HUES64 (cell line): ENCODE results near the gene ANKH.

ENCODE experiments used
- H3K27ac ChIP-seq: 2 replicates; pipeline ENCODE4 v1.7.0; 2013; ENCODE audit warnings: low read depth, low read length, inconsistent platforms
- H3K27me3 ChIP-seq: 2 replicates; pipeline ENCODE4 v1.6.1; 2013; ENCODE audit warnings: mild to moderate bottlenecking, low read length; ENCODE audit not compliant: insufficient read depth
- H3K36me3 ChIP-seq: 2 replicates; pipeline ENCODE4 v1.6.1; 2013; ENCODE audit warnings: mild to moderate bottlenecking, low read length; ENCODE audit not compliant: insufficient read depth
- H3K4me1 ChIP-seq: 2 replicates; pipeline ENCODE4 v1.6.1; 2013; ENCODE audit warnings: mild to moderate bottlenecking, low read length, moderate library complexity; ENCODE audit not compliant: insufficient read depth
- H3K4me3 ChIP-seq: 2 replicates; pipeline ENCODE4 v1.5.1; 2013; ENCODE audit warnings: mild to moderate bottlenecking, low read length, moderate library complexity
- H3K9ac ChIP-seq: 2 replicates; pipeline ENCODE4 v1.6.1; 2013; ENCODE audit warnings: mild to moderate bottlenecking, low read depth, low read length
- H3K9me3 ChIP-seq: 2 replicates; pipeline ENCODE4 v1.6.1; 2013; ENCODE audit warnings: low read depth, low read length; ENCODE audit not compliant: insufficient read depth
- WGBS: fragments of 150-250, 120-280 bp; methylation state at CpG from one replicate; pipeline ENCODE4 v1.1.7; 2013; ENCODE audit warnings: missing lambda C conversion rate; 5-methylcytosine and 5-hydroxymethylcytosine counted together

The ANKH gene

DNA sequence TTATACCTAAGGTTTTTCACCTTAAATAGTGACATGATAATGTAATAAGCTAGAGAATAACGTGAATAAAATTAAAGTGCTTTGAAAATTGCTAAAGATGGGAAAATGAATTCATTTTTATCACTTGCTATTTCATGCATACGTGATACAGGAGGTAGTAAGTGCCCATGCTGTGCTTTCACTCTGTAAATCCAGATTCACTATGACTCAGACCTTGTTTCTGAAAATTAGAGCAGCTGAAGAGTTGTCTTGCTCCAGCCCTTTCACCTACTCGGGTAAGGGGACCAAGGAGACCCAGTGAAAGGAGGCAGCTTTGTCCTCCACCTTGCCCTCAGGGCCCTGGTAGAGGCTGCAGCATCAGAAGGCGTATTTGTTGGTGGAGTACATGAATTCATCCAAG, 87.9 kb downstream of the ANKH start:
- Histone ChIP-seq H3K9ac (no peak overlapping the region), H3K4me3 (no peak overlapping the region), H3K27me3 (no peaks in the 10 kb centered on the region), H3K4me1 (no peaks in the 10 kb centered on the region), H3K36me3 (no peaks in the 10 kb centered on the region), H3K27ac (no peak overlapping the region), H3K9me3 (peaks cover 6% of the 10 kb centered on the region; the same call in 1 of the 2 replicates)
- WGBS, result 88% methylated on average over 4 of the region's 4 CpGs

DNA sequence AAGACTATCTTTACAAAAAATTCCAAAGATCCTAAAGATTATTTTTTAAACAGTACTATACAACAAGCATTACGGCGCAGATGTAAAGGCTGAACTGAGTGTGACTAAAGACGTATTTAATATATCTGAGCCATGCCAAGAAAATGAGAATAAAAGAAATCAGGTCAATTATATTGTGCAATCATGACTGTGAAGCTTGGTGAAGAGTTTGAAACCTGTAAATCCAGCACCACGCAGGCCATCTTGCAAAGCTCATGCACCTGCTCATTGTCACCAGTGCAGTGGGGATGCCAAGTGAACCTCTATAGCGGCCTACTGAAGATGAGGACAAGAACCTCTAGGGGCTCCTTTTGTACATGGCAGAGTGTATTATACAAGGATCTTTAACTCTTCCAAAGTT, 89.0 kb downstream of the ANKH start:
- Histone ChIP-seq H3K27me3 (no peaks in the 10 kb centered on the region), H3K36me3 (no peaks in the 10 kb centered on the region)
- WGBS, result 99% methylated on average over 5 of the region's 5 CpGs

DNA sequence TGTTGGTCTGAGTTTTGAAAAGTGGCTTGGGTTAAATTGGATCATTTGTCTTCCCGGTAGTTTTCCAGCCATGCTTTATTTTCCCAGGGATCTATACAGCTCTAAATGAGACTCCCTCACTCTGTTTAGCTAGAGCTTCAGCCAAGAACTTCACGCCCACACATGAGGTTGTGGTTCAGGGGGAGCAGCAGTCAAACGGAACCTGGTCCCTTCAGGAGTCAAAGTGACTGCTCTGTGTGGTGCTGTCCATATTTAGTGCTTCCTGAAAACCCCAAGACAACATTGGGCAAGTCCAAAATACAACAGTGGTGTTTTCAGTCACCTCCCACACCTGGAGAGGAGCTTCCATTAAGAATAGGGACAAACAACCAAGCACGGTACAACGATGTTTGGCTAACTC, 90.5 kb downstream of the ANKH start:
- Histone ChIP-seq H3K27ac (no peak overlapping the region), H3K4me3 (no peak overlapping the region), H3K9me3 (peaks cover 6% of the 10 kb centered on the region; the same call in 1 of the 2 replicates), H3K9ac (no peak overlapping the region), H3K4me1 (no peaks in the 10 kb centered on the region), H3K27me3 (no peaks in the 10 kb centered on the region), H3K36me3 (no peaks in the 10 kb centered on the region)
- 94% methylated on average over 5 of the region's 5 CpGs for WGBS

More for the DNA sequence above, 89.0 kb downstream of the ANKH start:
- H3K4me3 ChIP-seq, result no peak overlapping the region
- H3K27ac ChIP-seq, result no peak overlapping the region
- H3K9ac ChIP-seq, result no peak overlapping the region
- peaks cover 6% of the 10 kb centered on the region; the same call in 1 of the 2 replicates for H3K9me3 ChIP-seq
- H3K4me1 ChIP-seq, result no peaks in the 10 kb centered on the region

DNA sequence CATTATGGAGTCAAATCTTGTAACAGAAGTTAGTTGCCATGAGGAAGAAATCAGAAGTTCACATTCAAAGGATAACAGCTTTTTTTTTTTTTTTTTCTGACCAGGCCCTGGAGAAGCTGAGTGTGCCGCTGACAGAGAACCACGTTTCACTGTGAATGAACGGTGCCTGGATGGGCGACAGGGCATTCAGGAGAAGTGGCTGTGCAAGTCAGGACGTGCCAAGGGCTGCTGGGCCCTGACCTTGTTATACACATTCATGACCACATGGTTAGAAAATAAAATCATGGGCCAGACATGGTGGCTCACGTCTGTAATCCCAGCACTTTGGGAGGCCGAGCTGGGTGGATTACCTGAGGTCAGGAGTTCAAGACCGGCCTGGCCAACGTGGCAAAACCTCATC, 91.6 kb downstream of the ANKH start:
- no peaks in the 10 kb centered on the region for H3K27me3 ChIP-seq
- no peak overlapping the region for H3K4me3 ChIP-seq
- no peaks in the 10 kb centered on the region for H3K4me1 ChIP-seq
- no peak overlapping the region for H3K9ac ChIP-seq
- 97% methylated on average over 9 of the region's 9 CpGs for WGBS
- peaks cover 6% of the 10 kb centered on the region; the same call in 1 of the 2 replicates for H3K9me3 ChIP-seq
- H3K27ac ChIP-seq, result no peak overlapping the region
- H3K36me3 ChIP-seq, result no peaks in the 10 kb centered on the region

DNA sequence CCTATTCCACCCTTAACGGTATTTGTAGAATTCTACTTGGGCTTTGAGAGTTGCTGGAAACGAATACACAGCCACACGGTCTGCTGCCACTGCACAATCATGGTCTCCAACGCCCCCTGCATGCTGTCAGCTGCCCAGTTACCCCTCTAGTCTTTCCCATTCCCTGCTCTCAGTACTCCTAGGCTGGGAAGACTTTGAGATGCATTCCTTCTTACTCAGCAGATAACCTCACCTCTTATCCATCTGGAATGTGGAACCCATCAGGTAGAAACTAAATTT, 92.8 kb downstream of the ANKH start:
- peaks cover 2% of the 10 kb centered on the region; the same call in 1 of the 2 replicates for H3K9me3 ChIP-seq
- H3K27ac ChIP-seq, result no peak overlapping the region
- H3K4me1 ChIP-seq, result no peaks in the 10 kb centered on the region
- H3K36me3 ChIP-seq, result no peaks in the 10 kb centered on the region
- WGBS, result 58% methylated on average over 4 of the region's 4 CpGs
- H3K9ac ChIP-seq, result no peak overlapping the region
- H3K4me3 ChIP-seq, result no peak overlapping the region
- H3K27me3 ChIP-seq, result no peaks in the 10 kb centered on the region

DNA sequence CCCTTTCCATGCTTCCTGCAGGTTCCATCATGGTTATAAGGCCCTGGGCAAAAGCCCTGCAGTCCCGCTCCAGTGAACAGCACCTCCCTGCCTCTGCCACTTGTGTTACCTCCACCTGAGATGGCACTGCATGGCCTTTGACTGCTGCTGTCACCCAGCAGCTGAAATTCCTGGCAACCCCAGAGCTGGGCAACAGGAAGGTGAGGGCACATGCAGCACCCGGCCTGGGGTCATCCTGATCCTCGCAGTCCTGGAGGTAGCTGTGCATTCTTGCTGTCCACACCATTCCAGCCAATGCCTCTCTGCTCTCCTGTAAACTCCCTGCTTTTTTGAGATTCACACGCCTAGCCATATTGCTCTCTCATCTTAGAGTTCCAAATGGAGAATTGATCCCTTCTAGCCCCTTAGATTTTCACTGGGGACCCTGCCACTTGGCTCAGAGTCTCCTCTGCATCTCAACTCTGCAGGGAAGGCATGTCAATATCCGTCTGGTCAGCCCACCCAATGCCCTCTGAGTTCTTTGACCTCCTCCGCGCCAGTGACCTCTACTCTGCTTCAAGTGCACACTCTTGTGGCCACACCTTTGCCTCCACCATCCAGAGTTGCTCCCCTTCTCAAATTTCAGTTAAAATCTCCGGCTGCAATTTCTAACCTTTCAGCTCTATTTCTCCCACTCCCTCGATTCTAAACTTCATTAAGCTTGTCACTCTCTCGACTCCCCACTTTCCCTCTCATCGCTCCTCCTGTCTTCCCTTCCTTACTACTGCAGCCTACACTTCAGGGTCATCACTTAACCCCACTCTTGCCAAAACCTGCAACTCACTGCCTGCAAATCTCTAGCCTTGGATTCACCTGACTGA, 93.4 kb downstream of the ANKH start:
- no peak overlapping the region for H3K9ac ChIP-seq
- H3K27me3 ChIP-seq, result no peaks in the 10 kb centered on the region
- no peaks in the 10 kb centered on the region for H3K9me3 ChIP-seq
- no peaks in the 10 kb centered on the region for H3K4me1 ChIP-seq
- 86% methylated on average over 11 of the region's 11 CpGs for WGBS
- no peak overlapping the region for H3K4me3 ChIP-seq
- no peaks in the 10 kb centered on the region for H3K36me3 ChIP-seq
- no peak overlapping the region for H3K27ac ChIP-seq

DNA sequence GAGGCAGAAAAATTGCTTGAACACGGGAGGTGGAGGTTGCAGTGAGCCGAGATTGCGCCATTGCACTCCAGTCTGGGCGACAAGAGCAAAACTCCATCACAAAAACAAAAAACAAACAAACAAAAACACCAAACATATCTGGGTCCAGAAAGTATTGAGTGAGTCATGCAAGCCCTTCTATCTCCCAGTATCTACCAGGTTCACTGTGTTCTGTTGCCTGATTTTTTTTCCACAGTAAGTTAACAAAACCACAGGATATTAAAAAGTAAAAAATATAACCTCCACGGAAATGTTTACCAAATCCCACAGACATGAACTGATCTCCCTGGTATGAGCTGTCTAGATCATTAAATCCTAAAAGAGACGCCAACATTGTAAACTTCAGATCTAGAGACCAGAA, 94.4 kb downstream of the ANKH start:
- Histone ChIP-seq H3K9ac (no peak overlapping the region), H3K36me3 (no peaks in the 10 kb centered on the region), H3K4me1 (no peaks in the 10 kb centered on the region), H3K27ac (no peak overlapping the region), H3K9me3 (no peaks in the 10 kb centered on the region), H3K4me3 (no peak overlapping the region), H3K27me3 (no peaks in the 10 kb centered on the region)
- WGBS, result 94% methylated on average over 6 of the region's 6 CpGs

DNA sequence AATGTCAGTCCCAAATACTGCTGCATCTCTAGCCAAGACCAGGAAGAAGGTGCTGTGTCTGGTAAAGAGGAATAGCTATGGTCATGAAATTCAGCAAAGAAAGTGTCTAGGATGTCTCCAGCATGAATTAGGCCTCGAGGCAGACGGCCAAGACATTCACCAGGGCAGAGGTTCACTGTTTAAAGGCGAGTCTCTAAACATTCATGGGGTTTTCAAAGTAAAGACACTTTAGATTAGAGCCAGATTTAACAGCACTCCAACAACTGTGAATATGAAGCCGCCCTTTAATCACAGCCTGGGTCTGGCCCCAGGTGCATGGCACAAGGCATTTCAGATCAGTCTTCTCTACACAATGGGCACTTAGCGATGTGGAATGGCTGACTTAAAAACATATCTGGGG, 95.0 kb downstream of the ANKH start:
- H3K9ac ChIP-seq, result no peak overlapping the region
- H3K27ac ChIP-seq, result no peak overlapping the region
- no peaks in the 10 kb centered on the region for H3K9me3 ChIP-seq
- H3K4me3 ChIP-seq, result no peak overlapping the region
- H3K4me1 ChIP-seq, result no peaks in the 10 kb centered on the region
- 85% methylated on average over 5 of the region's 5 CpGs for WGBS
- H3K36me3 ChIP-seq, result no peaks in the 10 kb centered on the region
- no peaks in the 10 kb centered on the region for H3K27me3 ChIP-seq

DNA sequence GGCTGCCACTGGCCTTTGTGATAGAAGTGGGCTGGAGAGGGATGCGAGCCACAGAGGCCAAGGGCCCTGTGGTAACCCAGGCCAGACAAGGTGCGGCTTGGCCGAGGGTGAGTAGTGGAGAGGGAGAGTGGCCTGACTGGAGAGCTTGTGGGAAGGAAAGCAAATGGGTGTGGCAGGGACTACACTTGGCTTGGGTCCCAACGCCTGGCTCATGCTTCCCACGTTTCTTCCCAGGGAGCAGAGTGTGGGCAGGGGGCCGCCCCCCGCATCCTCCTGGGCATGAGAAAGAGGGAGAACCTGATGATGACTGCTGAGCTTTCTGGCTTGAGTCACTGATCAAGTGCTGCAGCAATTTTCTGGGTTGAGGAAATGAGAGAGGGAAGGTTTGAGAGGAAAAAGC, 95.7 kb downstream of the ANKH start:
- no peaks in the 10 kb centered on the region for H3K36me3 ChIP-seq
- H3K4me3 ChIP-seq, result no peak overlapping the region
- no peaks in the 10 kb centered on the region for H3K9me3 ChIP-seq
- no peak overlapping the region for H3K9ac ChIP-seq
- WGBS, result 94% methylated on average over 7 of the region's 7 CpGs
- H3K4me1 ChIP-seq, result no peaks in the 10 kb centered on the region
- no peaks in the 10 kb centered on the region for H3K27me3 ChIP-seq
- no peak overlapping the region for H3K27ac ChIP-seq

DNA sequence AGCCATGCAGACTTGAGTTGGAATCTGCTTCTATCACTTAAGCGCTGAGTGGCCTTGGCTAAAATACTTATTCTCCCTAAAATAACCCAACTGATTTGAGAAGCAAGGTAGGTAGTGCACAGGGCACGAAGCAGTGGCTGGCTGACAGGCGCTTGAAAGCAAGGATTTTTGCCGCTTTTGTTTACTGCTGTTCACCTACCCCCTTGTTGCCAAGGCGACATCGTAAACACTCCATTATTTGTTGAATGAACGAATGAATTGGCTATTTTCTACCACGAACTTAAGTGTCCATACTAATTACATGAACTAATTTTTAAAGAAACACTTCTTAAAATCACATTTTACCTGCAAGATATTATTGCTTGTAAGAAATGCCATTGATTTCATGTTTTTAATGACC, 98.0 kb downstream of the ANKH start:
- Histone ChIP-seq H3K27ac (no peak overlapping the region), H3K27me3 (no peaks in the 10 kb centered on the region)
- 86% methylated on average over 8 of the region's 8 CpGs for WGBS

DNA sequence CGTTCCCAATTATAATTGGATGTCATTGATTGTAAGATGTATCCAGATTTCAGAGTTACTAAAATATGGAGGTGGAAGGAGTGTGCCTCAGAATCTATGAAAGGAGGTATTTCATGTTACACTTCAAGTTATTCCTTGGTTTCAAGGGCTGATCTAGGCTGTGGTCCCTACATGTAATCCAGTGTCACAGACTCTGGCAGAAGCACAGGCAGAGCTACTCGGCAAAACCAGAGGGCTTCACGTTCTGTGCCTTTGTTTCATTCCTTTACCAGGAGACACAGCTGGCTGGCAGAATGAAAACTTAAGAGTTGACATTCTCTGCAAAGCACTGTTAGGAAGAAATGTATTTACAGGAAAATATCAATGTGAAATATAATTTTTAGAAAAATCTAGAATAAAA, 99.6 kb downstream of the ANKH start:
- Histone ChIP-seq H3K36me3 (no peaks in the 10 kb centered on the region), H3K9me3 (no peaks in the 10 kb centered on the region), H3K27me3 (no peaks in the 10 kb centered on the region), H3K4me3 (no peak overlapping the region), H3K9ac (no peak overlapping the region), H3K27ac (no peak overlapping the region), H3K4me1 (no peaks in the 10 kb centered on the region)
- WGBS, result 86% methylated on average over 2 of the region's 3 CpGs

More for the DNA sequence above, 98.0 kb downstream of the ANKH start:
- H3K9me3 ChIP-seq, result no peaks in the 10 kb centered on the region
- H3K4me1 ChIP-seq, result no peaks in the 10 kb centered on the region
- H3K9ac ChIP-seq, result no peak overlapping the region
- H3K36me3 ChIP-seq, result no peaks in the 10 kb centered on the region
- H3K4me3 ChIP-seq, result no peak overlapping the region

DNA sequence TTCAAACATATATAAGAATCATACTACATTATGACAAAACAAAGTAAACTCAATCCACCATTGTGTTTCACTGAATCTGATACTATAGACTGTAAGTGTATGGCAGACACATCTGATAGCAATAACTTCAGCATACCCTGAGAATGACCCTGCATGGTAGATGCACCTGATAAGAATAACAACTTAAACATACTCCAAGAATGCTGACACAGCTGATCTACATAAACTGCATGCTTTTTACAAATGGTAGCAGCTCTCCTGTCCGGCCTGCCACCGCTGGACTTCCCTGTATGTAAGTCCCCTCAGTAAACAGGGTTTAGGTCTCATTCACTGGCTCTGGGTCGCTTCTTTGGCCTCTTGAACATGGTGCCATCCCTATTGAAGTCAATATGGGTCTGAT, 100.4 kb downstream of the ANKH start:
- no peaks in the 10 kb centered on the region for H3K9me3 ChIP-seq
- no peaks in the 10 kb centered on the region for H3K27me3 ChIP-seq
- no peaks in the 10 kb centered on the region for H3K4me1 ChIP-seq
- no peaks in the 10 kb centered on the region for H3K36me3 ChIP-seq
- H3K27ac ChIP-seq, result no peak overlapping the region
- H3K9ac ChIP-seq, result no peak overlapping the region
- no peak overlapping the region for H3K4me3 ChIP-seq
- 94% methylated on average over 3 of the region's 3 CpGs for WGBS
